ENCODE data around the gene VSTM2B. TPM values are rescaled to one million over a fixed set of nuclear protein-coding genes. Genes with fewer than 3 reads are reported as not detected.

The VSTM2B gene
- total RNA-seq, 2 donors from 2014 or later = not detected

DNA sequence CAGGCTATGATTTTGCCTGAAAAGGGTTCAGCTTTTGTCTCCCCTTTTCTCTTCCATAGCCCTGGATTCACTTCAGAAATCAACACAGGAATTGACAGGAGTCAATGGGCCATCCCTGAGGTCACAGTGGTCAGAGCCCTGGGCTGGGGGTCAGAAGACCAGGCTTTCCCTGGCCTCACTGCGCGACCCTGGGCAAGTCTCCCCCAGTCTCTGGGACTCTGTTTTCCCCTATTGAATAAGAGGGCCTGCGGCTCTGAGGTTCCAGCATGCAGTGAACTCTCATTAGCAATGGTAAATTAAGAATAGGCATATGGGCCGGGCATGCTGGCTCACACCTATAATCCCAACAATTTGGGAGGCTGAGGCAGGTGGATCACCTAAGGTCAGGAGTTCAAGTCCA is 30.7 kb upstream of the VSTM2B start:
- 84 to 93% methylated on average over 4 of the region's 4 CpGs for WGBS, 2 donors

DNA sequence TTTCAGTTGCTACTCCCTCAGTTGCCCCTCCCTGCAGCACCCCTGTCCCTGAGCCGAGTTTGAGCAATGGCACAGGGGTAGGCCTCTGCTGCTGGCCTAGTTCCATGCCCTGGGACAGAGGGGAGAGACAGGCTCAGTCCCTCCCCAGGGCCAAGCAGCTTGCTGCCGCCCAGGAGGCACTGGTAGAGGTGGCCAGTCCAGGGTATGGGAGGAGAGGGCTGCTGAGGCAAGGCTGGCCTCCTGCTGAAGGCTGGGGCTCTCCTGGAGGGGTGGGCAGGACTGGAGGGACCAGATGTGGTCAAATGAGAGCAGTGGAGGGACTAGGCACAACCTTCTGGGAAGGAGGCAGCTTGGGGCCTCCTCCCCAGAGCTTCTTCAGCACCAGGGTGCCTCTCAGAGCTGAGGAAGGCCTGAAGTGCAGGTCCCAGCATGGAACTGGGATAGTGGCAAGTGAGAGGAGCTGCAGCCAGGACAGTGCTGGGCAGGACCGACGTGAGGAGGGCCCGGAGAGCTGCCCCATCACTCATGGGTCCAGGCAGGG is 29.8 kb upstream of the VSTM2B start:
- Histone ChIP-seq H3K27ac (no peak overlapping the region), H3K27me3 (no peaks in the 10 kb centered on the region), H3K36me3 (replicated peaks in 1 of 2; ENCODE audit: insufficient read depth in 1 of 2, low read depth in 2 of 2) (no peaks in the 10 kb centered on the region), H3K4me1 (no peaks in the 10 kb centered on the region), H3K9me3 (no peaks in the 10 kb centered on the region), H3K4me3 (no peak overlapping the region)
- DNase-seq (no peak), ATAC-seq (no peak)
- TF ChIP-seq POLR2A (IDR thresholded peaks at IDR 0.05) (no peak), CTCF (IDR thresholded peaks at IDR 0.05) (no peak)
- WGBS, 2 donors = 33 to 77% methylated on average over 2 to 5 of the region's 5 CpGs
- intact Hi-C loops (cut with DNase I) = no loop called here

More for the DNA sequence above, 30.7 kb upstream of the VSTM2B start:
- Histone ChIP-seq H3K27ac (no peak overlapping the region), H3K4me1 (no peaks in the 10 kb centered on the region), H3K36me3 (replicated peaks in 1 of 2; ENCODE audit: insufficient read depth in 1 of 2, low read depth in 2 of 2) (no peaks in the 10 kb centered on the region), H3K9me3 (no peaks in the 10 kb centered on the region), H3K4me3 (no peak overlapping the region), H3K27me3 (no peaks in the 10 kb centered on the region)
- DNase-seq (no peak), ATAC-seq (no peak)
- intact Hi-C loops (cut with DNase I) = no loop called here
- no peak for TF ChIP-seq CTCF (IDR thresholded peaks at IDR 0.05)
- no peak for TF ChIP-seq POLR2A (IDR thresholded peaks at IDR 0.05)

DNA sequence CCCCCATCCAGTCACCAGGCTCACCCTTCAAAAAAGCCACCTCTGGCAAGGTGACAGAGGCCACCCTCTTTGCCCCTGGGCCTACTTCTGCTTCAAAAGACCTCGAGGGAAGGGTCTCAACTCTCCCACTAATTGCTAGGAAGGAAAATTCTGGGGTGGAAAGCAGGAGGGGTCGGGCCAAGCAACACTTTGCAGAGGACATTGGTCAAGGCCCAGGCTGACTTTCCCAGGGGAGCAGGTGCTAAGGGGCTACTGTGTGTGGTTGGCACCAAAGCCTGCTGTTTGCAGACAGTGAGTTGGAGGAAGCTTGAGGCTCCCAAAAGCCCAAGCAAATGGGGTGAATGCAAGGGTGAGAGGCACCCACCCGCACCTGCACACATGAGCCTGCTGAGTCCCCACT is 28.6 kb upstream of the VSTM2B start:
- Histone ChIP-seq H3K9me3 (no peaks in the 10 kb centered on the region), H3K36me3 (replicated peaks in 1 of 2; ENCODE audit: insufficient read depth in 1 of 2, low read depth in 2 of 2) (no peaks in the 10 kb centered on the region), H3K4me3 (no peak overlapping the region), H3K4me1 (no peaks in the 10 kb centered on the region), H3K27me3 (no peaks in the 10 kb centered on the region), H3K27ac (no peak overlapping the region)
- WGBS, 2 donors = 50 to 58% methylated on average over 2 to 3 of the region's 3 CpGs
- intact Hi-C loops (cut with DNase I) = no loop called here
- DNase-seq (no peak), ATAC-seq (no peak)
- TF ChIP-seq CTCF (IDR thresholded peaks at IDR 0.05) (no peak), POLR2A (IDR thresholded peaks at IDR 0.05) (no peak)

GRCh38 chr19:29497686-29498436 is 27.9 kb upstream of the VSTM2B start:
- Histone ChIP-seq H3K36me3 (replicated peaks in 1 of 2; ENCODE audit: insufficient read depth in 1 of 2, low read depth in 2 of 2) (no peaks in the 10 kb centered on the region), H3K9me3 (no peaks in the 10 kb centered on the region), H3K4me3 (no peak overlapping the region), H3K4me1 (no peaks in the 10 kb centered on the region), H3K27me3 (no peaks in the 10 kb centered on the region), H3K27ac (no peak overlapping the region)
- TF ChIP-seq POLR2A (IDR thresholded peaks at IDR 0.05) = no peak
- TF ChIP-seq CTCF (IDR thresholded peaks at IDR 0.05) = no peak
- 60 to 69% methylated on average over 10 to 12 of the region's 12 CpGs for WGBS, 2 donors
- intact Hi-C loops (cut with DNase I) = no loop called here
- DNase-seq (no peak), ATAC-seq (no peak)
